IMR-90 (cell line): ENCODE data around the gene ST3GAL5. TPM values are rescaled to one million over a fixed set of nuclear protein-coding genes. Genes with fewer than 3 reads are reported as not detected.

Source experiments
- ATAC-seq: fragments of 200-7000 bp; cut with Tn5 transposase; 2 replicates; pipeline ENCODE4 v1.9.1; 2020; ENCODE audit warnings: low read depth, mild to moderate bottlenecking, moderate library complexity
- BruUV-seq: library from RNA; stranded (reverse); fragments of 400-500 nt; replicated peaks from 2 replicates; lab custom pipeline; 2021; lab: Mats Ljungman, UMichigan
- CTCF ChIA-PET: fragments of 300-600 bp; formaldehyde crosslinking; extraction: SDS; loops from one replicate; lab custom pipeline; 2021; ENCODE audit warnings: antibody characterized with exemption; lab: Yijun Ruan, JAX
- POLR2A ChIA-PET: fragments of 300-600 bp; sonication (Branson Sonifier 250); formaldehyde crosslinking; loops from one replicate; lab custom pipeline; 2022; ENCODE audit warnings: antibody characterized with exemption; ENCODE audit not compliant: unreplicated experiment; lab: Charles Lee
- DNase-seq: peaks from one replicate; pipeline ENCODE4 v3.0.0; 2013
- H2AFZ ChIP-seq: replicated peaks from 2 replicates; pipeline ENCODE3; 2013; ENCODE audit warnings: low read length, mild to moderate bottlenecking; ENCODE audit not compliant: poor library complexity
- H2AK5ac ChIP-seq: 2 replicates; pipeline ENCODE4 v1.6.1; 2013; ENCODE audit warnings: low read depth, low read length, inconsistent platforms
- H2AK9ac ChIP-seq: replicated peaks from 2 replicates; pipeline ENCODE3; 2013; ENCODE audit warnings: mild to moderate bottlenecking, low read depth, low read length, moderate library complexity; ENCODE audit not compliant: poor library complexity
- H2BK120ac ChIP-seq: 2 replicates; pipeline ENCODE4 v1.6.1; 2013; ENCODE audit warnings: low read depth, low read length, inconsistent platforms
- H2BK15ac ChIP-seq: 3 replicates; pipeline ENCODE4 v1.6.1; 2013; ENCODE audit warnings: low read depth, low read length, inconsistent platforms
- H2BK20ac ChIP-seq: 2 replicates; pipeline ENCODE4 v1.6.1; 2013; ENCODE audit warnings: low read depth, mild to moderate bottlenecking, inconsistent platforms, low read length, moderate library complexity
- H2BK5ac ChIP-seq: 2 replicates; pipeline ENCODE4 v1.6.1; 2013; ENCODE audit warnings: mild to moderate bottlenecking, low read depth, low read length, inconsistent platforms; ENCODE audit not compliant: poor library complexity, severe bottlenecking
- H3K14ac ChIP-seq: replicated peaks from 2 replicates; pipeline ENCODE4 v1.6.1; 2013; ENCODE audit warnings: low read depth, low read length, inconsistent platforms
- H3K18ac ChIP-seq: 2 replicates; pipeline ENCODE4 v1.6.1; 2013; ENCODE audit warnings: low read depth, low read length, control low read depth
- H3K23ac ChIP-seq: 2 replicates; pipeline ENCODE4 v1.6.1; 2013; ENCODE audit warnings: low read depth, low read length, inconsistent platforms
- H3K27ac ChIP-seq: 2 replicates; pipeline ENCODE4 v1.5.1; 2013; ENCODE audit warnings: mild to moderate bottlenecking, control low read depth, low read length; ENCODE audit not compliant: insufficient read depth
- H3K27me3 ChIP-seq: 2 replicates; pipeline ENCODE4 v1.6.1; 2013; ENCODE audit warnings: low read length; ENCODE audit not compliant: control insufficient read depth, insufficient read depth
- H3K36me3 ChIP-seq: 2 replicates; pipeline ENCODE4 v1.6.1; 2013; ENCODE audit warnings: low read length, mixed read lengths; ENCODE audit not compliant: control insufficient read depth, insufficient read depth
- H3K4ac ChIP-seq: 2 replicates; pipeline ENCODE4 v1.6.1; 2013; ENCODE audit warnings: low read depth, low read length, inconsistent platforms
- H3K4me1 ChIP-seq: 2 replicates; pipeline ENCODE4 v1.6.1; 2013; ENCODE audit warnings: low read length, mixed read lengths; ENCODE audit not compliant: control insufficient read depth, insufficient read depth
- H3K4me2 ChIP-seq: 2 replicates; pipeline ENCODE4 v1.6.1; 2013; ENCODE audit warnings: low read depth, mild to moderate bottlenecking, control low read depth, low read length, moderate library complexity
- H3K4me3 ChIP-seq: 2 replicates; pipeline ENCODE4 v1.5.1; 2013; ENCODE audit warnings: low read depth, mild to moderate bottlenecking, control low read depth, low read length, moderate library complexity; ENCODE audit not compliant: insufficient read depth
- H3K56ac ChIP-seq: 2 replicates; pipeline ENCODE4 v1.6.1; 2013; ENCODE audit warnings: low read length, inconsistent platforms; ENCODE audit not compliant: insufficient read depth; ENCODE audit errors: extremely low read depth
- H3K79me1 ChIP-seq, 2 experiments: 2 replicates each; pipeline ENCODE4 v1.6.1; 2013; ENCODE audit warnings: low read length in 2 of 2, inconsistent platforms in 1 of 2, low read depth in 1 of 2
- H3K9ac ChIP-seq: 2 replicates; pipeline ENCODE4 v1.6.1; 2013; ENCODE audit warnings: low read depth, low read length, control low read depth
- H3K9me1 ChIP-seq: 2 replicates; pipeline ENCODE4 v1.6.1; 2013; ENCODE audit warnings: low read length, inconsistent platforms; ENCODE audit not compliant: insufficient read depth
- H3K9me3 ChIP-seq: 2 replicates; pipeline ENCODE4 v1.6.1; 2013; ENCODE audit warnings: low read length; ENCODE audit not compliant: control insufficient read depth, insufficient read depth
- H4K20me1 ChIP-seq: 2 replicates; pipeline ENCODE4 v1.6.1; 2013; ENCODE audit warnings: low read length, inconsistent platforms; ENCODE audit not compliant: insufficient read depth
- H4K5ac ChIP-seq: 2 replicates; pipeline ENCODE4 v1.6.1; 2013; ENCODE audit warnings: mild to moderate bottlenecking, low read depth, low read length, control low read depth
- H4K8ac ChIP-seq, 2 experiments: 2 replicates each; pipeline ENCODE4 v1.6.1; 2013; ENCODE audit warnings: low read depth in 2 of 2, low read length in 2 of 2, control low read depth in 1 of 2, inconsistent platforms in 1 of 2
- H4K91ac ChIP-seq: 2 replicates; pipeline ENCODE4 v1.6.1; 2013; ENCODE audit warnings: low read depth, low read length, inconsistent platforms; ENCODE audit not compliant: insufficient read depth
- BHLHE40 ChIP-seq: fragments of 150-350 bp; IDR thresholded peaks from 2 replicates; pipeline ENCODE4 v1.6.1; 2016; ENCODE audit warnings: mild to moderate bottlenecking, low read depth, low read length
- CEBPB ChIP-seq: IDR thresholded peaks from 2 replicates; pipeline ENCODE4 v1.6.1; 2012; ENCODE audit warnings: low read depth, low read length, improper control_type of control experiment
- CHD1 ChIP-seq: IDR thresholded peaks from 2 replicates; pipeline ENCODE4 v1.6.1; 2012; ENCODE audit warnings: low read depth, low read length, improper control_type of control experiment
- CTCF ChIP-seq: conservative IDR thresholded peaks from 2 replicates; pipeline ENCODE4 v1.5.1; 2012; ENCODE audit warnings: mild to moderate bottlenecking, low read depth, low read length, improper control_type of control experiment
- ELK1 ChIP-seq: fragments of 150-350 bp; IDR thresholded peaks from 2 replicates; pipeline ENCODE4 v1.6.1; 2016; ENCODE audit warnings: low read depth, mild to moderate bottlenecking, low read length, moderate library complexity, borderline replicate concordance
- FOS ChIP-seq: fragments of 150-350 bp; IDR thresholded peaks from 2 replicates; pipeline ENCODE4 v1.6.1; 2016; ENCODE audit warnings: low read depth, low read length
- MAFK ChIP-seq: IDR thresholded peaks from 2 replicates; pipeline ENCODE4 v1.6.1; 2012; ENCODE audit warnings: low read depth, low read length, improper control_type of control experiment
- MAZ ChIP-seq: IDR thresholded peaks from 2 replicates; pipeline ENCODE4 v1.6.1; 2012; ENCODE audit warnings: low read depth, mild to moderate bottlenecking, low read length, improper control_type of control experiment, moderate library complexity, borderline replicate concordance
- MXI1 ChIP-seq: IDR thresholded peaks from 2 replicates; pipeline ENCODE4 v1.6.1; 2012; ENCODE audit warnings: low read depth, mild to moderate bottlenecking, low read length, moderate library complexity, borderline replicate concordance
- NFE2L2 ChIP-seq: fragments of 150-350 bp; IDR thresholded peaks from 2 replicates; pipeline ENCODE4 v1.6.1; 2016; ENCODE audit warnings: low read depth, mild to moderate bottlenecking, low read length
- POLR2A ChIP-seq: IDR thresholded peaks from 2 replicates; pipeline ENCODE4 v1.6.1; 2012; ENCODE audit warnings: mild to moderate bottlenecking, low read depth, low read length
- RAD21 ChIP-seq: IDR thresholded peaks from 2 replicates; pipeline ENCODE4 v1.6.1; 2012; ENCODE audit warnings: low read length, improper control_type of control experiment
- RCOR1 ChIP-seq: IDR thresholded peaks from 2 replicates; pipeline ENCODE4 v1.6.1; 2012; ENCODE audit warnings: mild to moderate bottlenecking, low read length, improper control_type of control experiment; ENCODE audit not compliant: insufficient replicate concordance
- RFX5 ChIP-seq: IDR thresholded peaks from 2 replicates; pipeline ENCODE4 v1.8.0; 2012; ENCODE audit warnings: low read depth, mild to moderate bottlenecking, low read length, moderate library complexity
- SMC3 ChIP-seq: fragments of 150-350 bp; IDR thresholded peaks from 2 replicates; pipeline ENCODE4 v1.6.1; 2016; ENCODE audit warnings: low read depth, mild to moderate bottlenecking, antibody characterized with exemption, low read length, moderate library complexity
- USF2 ChIP-seq: fragments of 150-350 bp; IDR thresholded peaks from 2 replicates; pipeline ENCODE4 v1.6.1; 2017; ENCODE audit warnings: mild to moderate bottlenecking, antibody characterized with exemption, low read length, low read depth
- WGBS, 2 experiments: methylation state at CpG; one replicate each; pipeline versions ENCODE4 v1.1.5 to v1.1.7; 2013; ENCODE audit warnings: missing lambda C conversion rate in 2 of 2; ENCODE audit not compliant: insufficient read length in 1 of 2; ENCODE audit errors: extremely low coverage in 2 of 2; 5-methylcytosine and 5-hydroxymethylcytosine counted together
- dilution Hi-C: fragments of 300-500 bp; cut with HindIII; formaldehyde crosslinking; loops from one replicate; pipeline ENCODE4 v1.14.3; 2018; ENCODE audit warnings: low sequenced_read_pairs; ENCODE audit not compliant: unreplicated experiment
- in situ Hi-C: fragments of 300-500 bp; cut with MboI; formaldehyde crosslinking; loops from 3 replicates; pipeline ENCODE4 v1.14.3; 2019; ENCODE audit warnings: low sequenced_read_pairs, inconsistent platforms, mixed read lengths
- intact Hi-C: fragments of 100-400 bp; cut with micrococcal nuclease; formaldehyde crosslinking; loops from 2 replicates; pipeline ENCODE4 v1.10.0; 2022
- polyA plus RNA-seq, 3 experiments: library from polyadenylated mRNA; depleted of rRNA; stranded (reverse); fragments of >200 nt; gene quantifications; 2 replicates each; pipeline ENCODE4 v1.2.3, GENCODE V29; 2012; ENCODE audit warnings: low replicate concordance in 1 of 3
- total RNA-seq: library from RNA; depleted of rRNA; stranded (reverse); fragments of >200 nt; gene quantifications from 2 replicates; pipeline ENCODE4 v1.2.3, GENCODE V29; 2012

The ST3GAL5 gene
- total and polyA plus RNA-seq, 2 of the 4 experiments (the other 2 are of a cell fraction): 16.8 to 21.0 TPM

- in situ Hi-C loops (no loop called here), intact Hi-C loops (loop anchor here (1.0 kb wide), 2 partner anchors 48 to 69 kb away; no protein-coding TSS in a partner anchor), dilution Hi-C loops (no loop called here)
- Histone ChIP-seq H3K9me3 (peaks cover 4% of the 10 kb centered on the region), H2BK20ac (no peak overlapping the region), H3K36me3 (no peaks in the 10 kb centered on the region), H2BK15ac (no peak overlapping the region), H3K9me1 (peaks cover 16% of the 10 kb centered on the region), H3K23ac (no peak overlapping the region), H3K27ac (no peak overlapping the region), H3K9ac (no peak overlapping the region), H3K18ac (no peak overlapping the region), H4K91ac (no peak overlapping the region), H2AK9ac (no peak overlapping the region), H2AK5ac (no peak overlapping the region), H3K79me1 (no peaks in the 10 kb centered on the region), H3K4ac (no peak overlapping the region), H2BK120ac (no peak overlapping the region), H3K27me3 (no peaks in the 10 kb centered on the region), H2AFZ (no peak overlapping the region), H3K56ac (no peak overlapping the region), H4K5ac (no peak overlapping the region), H3K14ac (no peak overlapping the region), H3K4me2 (no peak overlapping the region), H3K4me1 (peaks cover 34% of the 10 kb centered on the region), H3K4me3 (no peak overlapping the region), H2BK5ac (no peak overlapping the region), H4K8ac (no peak overlapping the region), H4K20me1 (no peaks in the 10 kb centered on the region)
- ATAC-seq (peak; percentile 18; the same call in 1 of the 2 replicates), DNase-seq (peak; percentile 49)
- POLR2A ChIA-PET: no interaction called here
- BruUV-seq: no TSS peak
- CTCF ChIA-PET: interaction anchor here (0.5 to 1.5 kb wide), 5 partner anchors 8 to 68 kb away, joined by 3 to 5 read pairs (median 3); no protein-coding TSS in a partner anchor
- TF ChIP-seq MXI1 (no peak), POLR2A (no peak), FOS (no peak), RCOR1 (no peak), BHLHE40 (no peak), RFX5 (no peak), MAZ (no peak), CTCF (peak; percentile 64), SMC3 (peak; percentile 53), CHD1 (no peak), ELK1 (no peak), CEBPB (no peak), USF2 (no peak), MAFK (peak; percentile 71), RAD21 (peak; percentile 52), NFE2L2 (no peak)
- 94% methylated on average over 3 of the region's 6 CpGs; no CpG with 5 or more reads in 1 of the 2 experiments for WGBS, 2 experiments
These were observed 90.9 kb downstream of the ST3GAL5 start for GRCh38 chr2:85797921-85798320.
